ENCODE measurements around the gene EGLN3. TPM values are rescaled to one million over a fixed set of nuclear protein-coding genes. Genes with fewer than 3 reads are reported as not detected.

EGLN3 gene
- total RNA-seq, 2 experiments from 2014 or later, result 1.1 to 1.3 TPM

DNA sequence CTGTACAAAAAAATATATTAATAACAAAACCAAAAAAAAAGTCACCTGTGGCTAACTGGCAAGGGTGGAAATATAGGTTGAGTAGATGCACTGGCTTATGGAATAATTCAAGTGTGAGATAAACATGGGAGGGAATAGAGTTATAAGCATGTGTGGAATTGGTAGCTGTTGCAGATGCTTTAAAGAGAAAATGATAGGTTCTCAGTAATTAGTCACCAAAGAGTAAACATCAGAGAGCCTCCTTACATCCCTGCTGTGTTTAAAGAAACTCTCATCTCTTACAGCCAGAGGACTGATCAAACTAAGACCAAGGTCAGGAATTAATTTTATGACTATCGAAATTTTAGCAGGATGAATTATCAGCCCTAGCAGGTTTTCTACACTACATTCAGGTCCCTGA lies 70.5 kb downstream of the EGLN3 start:
- ChIA-PET POLR2A (no interaction called here), CTCF (no interaction called here)

DNA sequence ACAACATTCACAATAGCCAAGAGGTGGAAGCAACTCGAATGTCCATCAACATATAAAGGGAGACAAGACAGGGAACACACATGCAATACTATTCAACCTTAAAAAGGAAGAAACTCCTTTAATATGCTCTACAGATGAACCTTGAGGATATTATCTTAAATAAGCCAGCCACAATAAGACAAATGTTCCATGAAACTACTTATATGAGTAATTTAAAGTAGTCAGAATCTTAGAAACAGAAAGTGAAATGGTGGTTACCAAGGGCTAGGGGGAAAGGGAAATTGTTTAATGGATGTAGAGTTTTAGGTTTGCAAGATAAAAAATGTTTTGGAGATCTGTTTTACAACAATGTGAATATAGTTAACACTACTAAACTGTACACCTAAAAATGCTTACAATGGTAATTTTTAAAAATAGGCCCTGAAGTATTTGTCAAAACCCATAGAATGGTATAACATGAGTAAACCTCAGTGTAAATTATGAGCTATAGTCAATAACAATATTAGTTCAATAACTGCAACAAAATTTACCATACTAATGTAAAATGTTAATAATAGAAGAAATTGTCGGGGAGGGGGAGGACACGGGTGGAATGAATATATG lies 71.1 kb downstream of the EGLN3 start:
- ChIA-PET CTCF (no interaction called here), POLR2A (no interaction called here)

DNA sequence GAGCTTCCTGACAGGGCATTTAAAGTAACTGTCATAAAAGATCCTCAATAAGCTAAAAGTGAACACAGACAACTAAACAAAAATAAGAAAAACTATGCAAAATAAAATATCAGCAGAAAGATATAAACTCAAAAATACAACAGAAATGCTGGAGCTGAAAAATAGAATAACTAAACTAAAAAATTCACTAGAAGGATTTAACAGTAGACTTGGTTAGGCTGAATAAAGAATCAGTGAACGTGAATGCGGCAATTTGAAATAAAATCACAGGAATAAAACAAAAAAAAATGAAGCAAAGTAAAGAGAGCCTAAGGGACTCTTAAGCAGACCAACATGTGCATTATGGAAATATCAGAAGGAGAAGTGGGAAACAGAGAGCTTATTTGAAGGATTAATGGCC lies 74.6 kb downstream of the EGLN3 start:
- ChIA-PET POLR2A (no interaction called here), CTCF (no interaction called here)
